Body of pancreas (tissue), 4 donors: ENCODE data around the gene KIF1A. TPM values are rescaled to one million over a fixed set of nuclear protein-coding genes. Genes with fewer than 3 reads are reported as not detected.

Experiments
- ATAC-seq: fragments of 150-250 bp; one replicate; pipeline ENCODE4 v1.9.1; 2016
- DNase-seq, 4 donors: peaks; one replicate each; pipeline ENCODE4 v3.0.0-alpha.2; 2019
- H3K27ac ChIP-seq, 4 donors: fragments of 200-600 bp; sonication (generic); 1 replicate in 3 of 4; 2 replicates in 1 of 4; pipeline versions ENCODE4 v1.5.1 to v1.6.1; 2016 to 2019; ENCODE audit warnings: mild to moderate bottlenecking in 1 of 4, mixed read lengths in 1 of 4, moderate library complexity in 1 of 4
- H3K27me3 ChIP-seq, 2 donors: fragments of 200-600 bp; sonication (generic); one replicate each; pipeline ENCODE4 v1.6.0; 2016; ENCODE audit warnings: mild to moderate bottlenecking in 1 of 2
- H3K36me3 ChIP-seq, 2 donors: fragments of 200-600 bp; sonication (generic); replicated peaks in 1 of 2; 2 replicates each; pipeline ENCODE4 v1.5.1; 2016; ENCODE audit warnings: low read depth in 2 of 2; ENCODE audit not compliant: insufficient read depth in 1 of 2
- H3K4me1 ChIP-seq: fragments of 200-600 bp; sonication (generic); one replicate; pipeline ENCODE4 v1.6.0; 2016
- H3K4me3 ChIP-seq, 2 donors: fragments of 200-600 bp; sonication (generic); 1 replicate in 1 of 2; 2 replicates in 1 of 2; pipeline ENCODE4 v1.5.1; 2016 to 2019
- H3K9me3 ChIP-seq, 3 donors: fragments of 200-600 bp; sonication (generic); 1 replicate in 2 of 3; 2 replicates in 1 of 3; pipeline ENCODE4 v1.5.1; 2016
- POLR2A ChIP-seq, 3 donors: fragments of 450-650 bp; IDR thresholded peaks; one replicate each; pipeline ENCODE4 v1.6.1; 2016; ENCODE audit warnings: antibody characterized with exemption in 3 of 3, mild to moderate bottlenecking in 2 of 3
- WGBS, 2 donors: methylation state at CpG; one replicate each; pipeline ENCODE4 v1.1.5; 2017; 5-methylcytosine and 5-hydroxymethylcytosine counted together
- intact Hi-C: fragments of 100-400 bp; cut with DNase I; formaldehyde crosslinking; loops from one replicate; pipeline ENCODE4 v1.15.1; 2023
- total RNA-seq, 2 donors: library from RNA; depleted of rRNA; stranded (reverse); fragments of >200 nt; gene quantifications; one replicate each; pipeline ENCODE4 v1.1.0, GENCODE V29; 2016
- TF ChIP-seq, protein P1 (sequence below), 7 experiments: fragments of 450-650 bp in 4 of 7; fragments of 200-600 bp in 3 of 7; sonication (generic) in 3 of 7; IDR thresholded peaks; one replicate each; pipeline ENCODE4 v1.5.1; 2016 to 2019; ENCODE audit warnings: antibody characterized with exemption in 7 of 7

KIF1A gene
- total RNA-seq, 2 donors from 2014 or later: 51.9 to 79.1 TPM

DNA sequence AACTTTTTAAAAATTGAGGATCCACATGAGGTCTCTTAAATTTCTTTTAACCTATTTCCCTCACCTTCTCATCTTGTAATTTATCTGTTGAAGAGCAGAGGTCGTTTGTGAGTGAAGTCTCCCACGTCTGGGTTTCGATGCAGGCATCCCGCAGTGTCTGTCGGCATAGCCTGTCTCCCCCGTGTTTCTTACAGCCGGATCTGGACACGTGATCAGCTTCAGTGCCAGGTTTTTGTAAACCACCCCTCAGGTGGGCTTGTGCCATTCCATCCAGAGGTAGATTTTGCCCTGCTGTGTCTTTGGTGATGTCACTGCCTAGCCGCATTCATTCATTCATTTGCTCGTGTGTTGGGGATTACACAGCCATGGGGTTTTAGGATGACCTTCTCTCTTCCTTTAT, 112.2 kb downstream of the KIF1A start:
- Histone ChIP-seq H3K36me3 (no peaks in the 10 kb centered on the region), H3K27ac (no peak overlapping the region), H3K4me3 (no peak overlapping the region), H3K9me3 (no peaks in the 10 kb centered on the region), H3K27me3 (no peaks in the 10 kb centered on the region), H3K4me1 (peaks cover 8% of the 10 kb centered on the region)
- WGBS, 2 donors: 70% methylated on average over 10 of the region's 10 CpGs
- no peak for ATAC-seq
- no peak for TF ChIP-seq POLR2A (IDR thresholded peaks at IDR 0.05)
- TF ChIP-seq, protein P1, sequence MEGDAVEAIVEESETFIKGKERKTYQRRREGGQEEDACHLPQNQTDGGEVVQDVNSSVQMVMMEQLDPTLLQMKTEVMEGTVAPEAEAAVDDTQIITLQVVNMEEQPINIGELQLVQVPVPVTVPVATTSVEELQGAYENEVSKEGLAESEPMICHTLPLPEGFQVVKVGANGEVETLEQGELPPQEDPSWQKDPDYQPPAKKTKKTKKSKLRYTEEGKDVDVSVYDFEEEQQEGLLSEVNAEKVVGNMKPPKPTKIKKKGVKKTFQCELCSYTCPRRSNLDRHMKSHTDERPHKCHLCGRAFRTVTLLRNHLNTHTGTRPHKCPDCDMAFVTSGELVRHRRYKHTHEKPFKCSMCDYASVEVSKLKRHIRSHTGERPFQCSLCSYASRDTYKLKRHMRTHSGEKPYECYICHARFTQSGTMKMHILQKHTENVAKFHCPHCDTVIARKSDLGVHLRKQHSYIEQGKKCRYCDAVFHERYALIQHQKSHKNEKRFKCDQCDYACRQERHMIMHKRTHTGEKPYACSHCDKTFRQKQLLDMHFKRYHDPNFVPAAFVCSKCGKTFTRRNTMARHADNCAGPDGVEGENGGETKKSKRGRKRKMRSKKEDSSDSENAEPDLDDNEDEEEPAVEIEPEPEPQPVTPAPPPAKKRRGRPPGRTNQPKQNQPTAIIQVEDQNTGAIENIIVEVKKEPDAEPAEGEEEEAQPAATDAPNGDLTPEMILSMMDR (IDR thresholded peaks at IDR 0.05): no peak
- DNase-seq: no peak
- intact Hi-C loops: no loop called here

GRCh38 chr2:240707043-240707756, 112.8 kb downstream of the KIF1A start:
- ATAC-seq (no peak), DNase-seq (no peak)
- Histone ChIP-seq H3K4me3 (no peak overlapping the region), H3K36me3 (no peaks in the 10 kb centered on the region), H3K27ac (no peak overlapping the region), H3K4me1 (peaks cover 8% of the 10 kb centered on the region), H3K9me3 (no peaks in the 10 kb centered on the region), H3K27me3 (no peaks in the 10 kb centered on the region)
- intact Hi-C loops: no loop called here
- 65 to 69% methylated on average over 15 of the region's 15 CpGs for WGBS, 2 donors
- TF ChIP-seq POLR2A (IDR thresholded peaks at IDR 0.05): no peak
- TF ChIP-seq, protein P1 (IDR thresholded peaks at IDR 0.05): no peak

DNA sequence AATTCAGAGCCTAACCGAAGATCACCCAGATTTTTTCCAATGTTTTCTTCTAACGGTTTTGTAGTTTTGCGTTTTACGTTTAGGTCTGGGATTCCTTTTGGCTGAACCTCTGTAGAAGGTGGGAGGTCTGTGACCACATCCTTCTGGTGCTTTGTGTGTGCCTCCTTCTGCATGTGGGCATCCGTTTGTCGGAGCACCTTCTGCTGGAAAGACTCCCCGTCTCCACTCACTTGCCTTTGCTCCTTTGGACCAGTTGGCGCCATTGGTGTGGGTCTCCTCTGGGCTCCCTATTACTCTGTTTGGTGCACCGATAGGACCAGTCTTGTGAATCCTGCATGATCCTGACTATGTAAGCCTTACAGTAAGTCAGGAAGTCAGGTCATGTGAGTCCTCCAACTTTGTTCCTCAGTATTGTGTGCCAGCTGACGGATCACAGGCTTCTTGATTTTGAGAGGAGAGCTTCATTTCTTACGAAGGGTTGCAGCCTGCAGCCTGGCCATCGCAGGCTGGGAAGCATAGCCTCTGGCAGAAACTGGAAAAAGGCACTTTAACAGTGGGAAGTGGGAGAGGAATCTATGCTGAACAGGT, 114.7 kb downstream of the KIF1A start:
- intact Hi-C loops: no loop called here
- H3K27ac ChIP-seq: no peak overlapping the region
- H3K36me3 ChIP-seq: no peaks in the 10 kb centered on the region
- no peaks in the 10 kb centered on the region for H3K9me3 ChIP-seq
- ATAC-seq (no peak), DNase-seq (no peak)
- H3K4me3 ChIP-seq: no peak overlapping the region
- 68 to 83% methylated on average over 12 of the region's 12 CpGs for WGBS, 2 donors
- TF ChIP-seq, protein P1 (IDR thresholded peaks at IDR 0.05): no peak
- no peak for TF ChIP-seq POLR2A (IDR thresholded peaks at IDR 0.05)
- peaks cover 8% of the 10 kb centered on the region for H3K4me1 ChIP-seq
- H3K27me3 ChIP-seq: no peaks in the 10 kb centered on the region

DNA sequence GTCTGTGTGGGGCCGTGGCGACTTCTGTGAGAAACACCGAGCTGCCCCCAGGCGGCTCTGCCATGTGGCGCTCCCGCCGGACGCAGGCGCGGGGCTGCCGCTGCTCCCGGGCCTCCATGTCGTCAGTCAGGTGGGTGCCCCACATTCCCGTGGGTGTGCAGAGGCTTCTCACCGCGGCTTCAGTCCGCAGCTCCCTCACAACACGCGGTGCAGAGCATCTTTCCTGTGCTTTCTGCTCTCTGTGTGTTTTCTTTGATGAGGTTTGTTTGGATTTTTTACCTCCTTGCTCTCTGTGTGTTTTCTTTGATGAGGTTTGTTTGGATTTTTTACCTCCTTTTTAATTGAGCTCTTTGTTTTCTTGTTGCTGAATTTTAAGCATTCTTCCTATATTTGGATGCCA, 115.4 kb downstream of the KIF1A start:
- TF ChIP-seq POLR2A (IDR thresholded peaks at IDR 0.05): no peak
- TF ChIP-seq, protein P1 (IDR thresholded peaks at IDR 0.05): no peak
- DNase-seq (no peak), ATAC-seq (no peak)
- peaks cover 8% of the 10 kb centered on the region for H3K4me1 ChIP-seq
- H3K4me3 ChIP-seq: no peak overlapping the region
- no peaks in the 10 kb centered on the region for H3K36me3 ChIP-seq
- intact Hi-C loops: no loop called here
- 70 to 75% methylated on average over 16 to 19 of the region's 19 CpGs for WGBS, 2 donors
- no peaks in the 10 kb centered on the region for H3K9me3 ChIP-seq
- H3K27me3 ChIP-seq: no peaks in the 10 kb centered on the region
- H3K27ac ChIP-seq: no peak overlapping the region
